ENCODE results near the gene YJEFN3.

GRCh38 chr19:19530889-19531288 lies 2.2 kb downstream of the YJEFN3 start:
- TF ChIP-seq TAF1 (IDR thresholded peaks at IDR 0.05; ENCODE audit: low read depth, low read length) (no peak), POLR2A (IDR thresholded peaks at IDR 0.05; ENCODE audit: low read depth, low read length) (no peak)

Data from GM12891 (cell line).